ENCODE measurements around the gene ME1.
"Not testable (repeated sequence)": the region's sequence is repeated elsewhere in the genome, so short reads cannot be mapped to it uniquely, and the experiment has no call there.

ME1 gene

DNA sequence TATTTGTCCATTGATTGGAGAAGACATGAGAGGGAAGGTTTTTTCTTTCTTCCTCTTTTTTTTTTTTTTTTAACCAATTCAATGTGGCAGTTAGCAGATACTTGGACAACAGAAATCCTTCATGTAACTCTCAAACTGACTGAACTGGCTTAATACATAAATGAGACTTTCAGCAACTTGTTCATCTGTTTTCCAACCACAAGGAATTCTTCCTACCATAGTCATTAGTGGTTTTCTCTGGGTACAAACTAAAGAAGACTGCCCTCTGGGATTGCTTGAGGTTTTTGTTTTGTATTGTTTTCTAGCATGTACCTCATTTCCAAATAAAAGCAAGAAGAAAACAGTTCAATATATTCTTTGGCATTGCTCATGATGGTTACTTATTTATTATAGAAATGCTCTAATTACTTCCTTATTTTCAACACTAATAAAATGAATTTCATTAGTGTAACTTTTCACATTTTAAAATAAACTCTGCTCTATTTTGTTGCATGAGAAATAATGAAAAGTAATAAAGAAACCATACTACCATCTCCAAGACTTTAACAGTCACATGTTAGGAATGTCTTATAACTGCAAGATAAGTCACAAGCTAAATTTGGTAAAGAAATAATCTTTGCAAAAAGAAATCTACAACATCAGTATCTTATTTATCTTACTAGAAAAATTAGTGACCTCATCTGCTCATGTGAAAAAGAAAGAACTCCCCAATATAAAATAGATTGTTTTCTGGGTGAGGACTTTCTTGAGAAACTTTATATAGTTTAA, 52.0 kb downstream of the ME1 start:
- Histone ChIP-seq H3K27me3 (no peaks in the 10 kb centered on the region), H3K4me2 (no peak overlapping the region), H3K9ac (no peak overlapping the region), H3K27ac (no peak overlapping the region), H4K20me1 (no peaks in the 10 kb centered on the region), H3K4me1 (peaks cover 0 to 7% (median 0%) of the 10 kb centered on the region in 10 experiments; a peak in 3 of 20 replicates), H3K36me3 (no peaks in the 10 kb centered on the region), H3K9me3 (replicated peaks in 1 of 11) (no peaks in the 10 kb centered on the region), H3K4me3 (no peak overlapping the region)
- TF ChIP-seq Cebpa-rat (IDR thresholded peaks at IDR 0.05): no peak

DNA sequence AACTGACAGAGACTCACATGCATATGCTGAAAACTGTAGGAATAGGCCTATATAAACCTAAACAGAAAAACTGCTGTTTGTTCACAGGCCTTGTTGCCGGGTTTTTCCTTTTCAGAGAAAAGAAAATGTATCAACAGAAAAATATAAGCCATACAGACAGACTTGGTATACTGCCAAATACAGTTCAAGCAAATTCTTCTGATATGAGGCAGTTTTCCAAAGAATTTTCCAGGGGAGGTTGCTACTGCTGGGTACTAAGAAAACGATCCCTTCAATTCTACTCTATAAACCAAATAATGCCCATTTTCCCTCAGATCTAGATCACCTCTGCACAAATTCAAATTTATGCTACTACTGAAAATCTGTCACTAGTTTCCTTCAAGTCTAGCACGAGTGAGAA, 59.4 kb downstream of the ME1 start:
- no peak overlapping the region for H3K4me2 ChIP-seq
- H3K36me3 ChIP-seq: no peaks in the 10 kb centered on the region
- H3K4me3 ChIP-seq: no peak overlapping the region
- no peaks in the 10 kb centered on the region for H4K20me1 ChIP-seq
- H3K9ac ChIP-seq: no peak overlapping the region
- H3K27me3 ChIP-seq: no peaks in the 10 kb centered on the region
- H3K4me1 ChIP-seq: no peaks in the 10 kb centered on the region
- H3K9me3 ChIP-seq (replicated peaks in 1 of 11): no peaks in the 10 kb centered on the region
- H3K27ac ChIP-seq: no peak overlapping the region
- no peak for TF ChIP-seq Cebpa-rat (IDR thresholded peaks at IDR 0.05)

DNA sequence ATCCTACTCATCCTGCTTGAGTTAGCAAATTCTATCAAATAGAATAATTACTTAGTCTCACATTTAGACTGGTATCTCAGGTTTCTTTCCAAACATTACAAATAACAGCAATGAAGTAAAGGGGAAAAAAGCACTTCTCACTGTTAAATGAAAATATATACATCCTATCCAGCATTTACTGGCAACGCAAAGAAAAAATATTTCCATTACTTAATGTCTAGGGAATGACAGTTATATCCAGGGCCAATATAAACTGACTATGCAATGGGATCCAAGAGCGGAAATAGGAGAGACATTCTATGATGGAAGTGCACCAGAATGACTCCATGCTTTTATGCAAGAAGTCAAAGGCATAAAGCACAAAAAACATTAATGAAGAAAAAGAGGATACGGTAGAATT, 60.3 kb downstream of the ME1 start:
- no peaks in the 10 kb centered on the region for H3K36me3 ChIP-seq
- H3K4me3 ChIP-seq: no peak overlapping the region
- no peaks in the 10 kb centered on the region for H3K9me3 ChIP-seq (replicated peaks in 1 of 11)
- no peak overlapping the region for H3K4me2 ChIP-seq
- H3K9ac ChIP-seq: no peak overlapping the region
- H3K27ac ChIP-seq: no peak overlapping the region
- no peaks in the 10 kb centered on the region for H4K20me1 ChIP-seq
- H3K27me3 ChIP-seq: no peaks in the 10 kb centered on the region
- TF ChIP-seq Cebpa-rat (IDR thresholded peaks at IDR 0.05): no peak
- H3K4me1 ChIP-seq: no peaks in the 10 kb centered on the region

DNA sequence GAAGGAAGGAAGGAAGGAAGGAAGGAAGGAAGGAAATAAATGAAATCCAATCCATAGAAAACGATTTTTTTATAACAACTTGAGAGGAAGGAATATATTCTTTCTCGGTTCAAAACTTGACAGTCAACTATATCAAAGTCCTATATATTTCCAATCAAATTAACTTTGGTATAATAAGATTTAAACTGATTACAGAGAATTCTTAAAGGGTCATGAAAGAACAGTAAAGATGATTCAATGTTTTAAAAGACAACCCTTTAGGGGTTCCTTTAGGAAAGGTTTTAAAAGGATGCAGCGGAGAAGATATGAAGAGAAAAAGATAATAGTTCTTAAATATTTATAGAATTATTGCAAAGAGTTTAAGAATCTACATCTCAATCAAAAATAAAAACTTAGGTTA, 61.2 kb downstream of the ME1 start:
- Histone ChIP-seq H3K27me3 (no peaks in the 10 kb centered on the region), H3K4me3 (no peak overlapping the region), H3K9ac (no peak overlapping the region), H3K9me3 (replicated peaks in 1 of 11) (no peaks in the 10 kb centered on the region), H4K20me1 (no peaks in the 10 kb centered on the region), H3K27ac (no peak overlapping the region), H3K4me2 (no peak overlapping the region), H3K36me3 (no peaks in the 10 kb centered on the region), H3K4me1 (no peaks in the 10 kb centered on the region)
- TF ChIP-seq Cebpa-rat (IDR thresholded peaks at IDR 0.05): no peak

DNA sequence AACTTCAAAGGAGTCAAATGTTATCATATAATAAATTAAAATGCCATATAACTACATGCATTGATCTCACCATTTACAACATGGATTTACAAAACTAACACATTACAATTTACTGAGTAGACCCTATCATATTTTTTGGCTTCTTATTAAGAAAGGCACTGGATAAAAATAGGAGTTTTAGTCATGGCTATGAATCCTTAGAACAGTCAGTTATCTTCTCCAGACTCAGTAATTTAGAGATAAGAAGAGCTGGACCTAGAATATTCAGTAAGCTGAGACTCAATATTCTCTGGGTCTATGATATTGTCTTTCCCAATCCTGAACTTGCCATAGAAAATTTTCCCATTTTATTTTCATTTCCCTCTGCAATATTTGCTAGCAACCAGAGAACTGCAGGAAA, 62.3 kb downstream of the ME1 start:
- Histone ChIP-seq H3K4me3 (no peak overlapping the region), H3K36me3 (no peaks in the 10 kb centered on the region), H3K4me2 (no peak overlapping the region), H3K27me3 (no peaks in the 10 kb centered on the region), H4K20me1 (no peaks in the 10 kb centered on the region), H3K9me3 (replicated peaks in 1 of 11) (no peaks in the 10 kb centered on the region), H3K9ac (no peak overlapping the region), H3K4me1 (no peaks in the 10 kb centered on the region), H3K27ac (no peak overlapping the region)
- no peak for TF ChIP-seq Cebpa-rat (IDR thresholded peaks at IDR 0.05)

DNA sequence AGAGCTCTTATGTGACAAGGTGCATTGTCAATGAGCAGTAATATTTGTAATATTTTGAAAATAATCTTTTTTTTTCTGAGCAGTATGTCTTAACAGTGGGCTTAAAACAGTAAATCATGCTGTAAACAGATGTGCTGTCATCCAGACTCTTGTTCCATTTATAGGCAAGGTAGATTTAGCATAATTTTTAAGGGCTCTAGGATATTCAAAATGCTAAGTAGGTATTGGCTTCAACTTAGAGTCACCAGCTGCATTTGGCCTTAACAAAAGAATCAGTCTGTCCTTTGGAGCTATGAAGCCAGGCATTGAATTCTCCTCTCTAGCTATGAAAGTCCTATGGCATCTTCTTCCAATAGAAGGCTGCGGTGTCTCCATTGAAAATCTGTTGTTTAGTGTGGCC, 63.7 kb downstream of the ME1 start:
- no peak for TF ChIP-seq Cebpa-rat (IDR thresholded peaks at IDR 0.05)
- Histone ChIP-seq H3K27ac (no peak overlapping the region), H4K20me1 (no peaks in the 10 kb centered on the region), H3K9ac (no peak overlapping the region), H3K4me1 (0 out of 20 replicates have a peak, but pooled peaks cover 0 to 4% (median 0%) of the 10 kb centered on the region in 10 experiments), H3K9me3 (replicated peaks in 1 of 11) (no peaks in the 10 kb centered on the region), H3K27me3 (no peaks in the 10 kb centered on the region), H3K4me2 (no peak overlapping the region), H3K4me3 (no peak overlapping the region), H3K36me3 (no peaks in the 10 kb centered on the region)

DNA sequence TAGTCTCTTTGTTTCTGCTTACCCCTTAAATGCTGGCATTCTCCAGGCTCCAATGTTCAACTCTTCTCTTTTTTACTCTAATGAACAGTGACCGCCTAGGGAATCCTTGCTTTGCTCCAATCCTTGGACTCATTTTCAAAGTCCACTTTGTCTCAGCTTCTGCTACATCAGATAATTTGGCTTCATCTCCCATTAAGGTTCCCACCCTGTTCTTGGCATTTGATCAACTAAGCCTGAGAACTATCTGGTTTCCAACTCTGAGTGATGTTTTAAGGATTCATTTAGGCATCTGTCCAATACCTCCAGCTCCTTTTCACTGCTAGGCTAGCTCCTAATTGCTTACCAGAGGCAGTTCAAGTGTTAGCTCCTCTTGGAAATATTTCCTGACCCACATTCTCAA, 64.9 kb downstream of the ME1 start:
- Histone ChIP-seq H3K4me3 (no peak overlapping the region), H3K9me3 (replicated peaks in 1 of 11) (no peaks in the 10 kb centered on the region), H3K36me3 (no peaks in the 10 kb centered on the region), H4K20me1 (no peaks in the 10 kb centered on the region), H3K27ac (no peak overlapping the region), H3K4me2 (no peak overlapping the region), H3K9ac (no peak overlapping the region), H3K27me3 (no peaks in the 10 kb centered on the region), H3K4me1 (0 out of 20 replicates have a peak, but pooled peaks cover 0 to 4% (median 0%) of the 10 kb centered on the region in 10 experiments)
- TF ChIP-seq Cebpa-rat (IDR thresholded peaks at IDR 0.05): no peak

DNA sequence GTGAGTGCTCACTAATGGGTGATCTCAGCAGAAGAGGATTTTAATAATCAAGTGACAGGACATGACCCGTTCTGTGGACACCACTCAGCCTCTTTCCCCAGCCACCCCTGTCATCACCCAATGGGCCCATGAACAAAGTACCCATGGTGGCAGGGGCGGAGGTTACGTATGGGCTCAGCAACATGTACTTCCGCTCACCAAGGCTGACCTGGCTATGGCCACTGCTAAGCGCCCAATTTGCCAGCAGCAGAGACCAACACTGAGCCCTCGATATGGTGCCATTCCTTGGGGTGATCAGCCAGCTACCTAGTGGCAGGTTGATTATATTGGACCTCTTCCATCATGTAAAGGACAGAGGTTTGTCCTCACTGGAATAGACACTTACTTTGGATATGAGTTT, 68.5 kb downstream of the ME1 start:
- H3K4me2 ChIP-seq; H3K9me3 ChIP-seq (replicated peaks in 1 of 11); H3K27me3 ChIP-seq; H3K36me3 ChIP-seq; H3K27ac ChIP-seq; H3K9ac ChIP-seq; H3K4me1 ChIP-seq; H3K4me3 ChIP-seq; H4K20me1 ChIP-seq: not testable (repeated sequence)

DNA sequence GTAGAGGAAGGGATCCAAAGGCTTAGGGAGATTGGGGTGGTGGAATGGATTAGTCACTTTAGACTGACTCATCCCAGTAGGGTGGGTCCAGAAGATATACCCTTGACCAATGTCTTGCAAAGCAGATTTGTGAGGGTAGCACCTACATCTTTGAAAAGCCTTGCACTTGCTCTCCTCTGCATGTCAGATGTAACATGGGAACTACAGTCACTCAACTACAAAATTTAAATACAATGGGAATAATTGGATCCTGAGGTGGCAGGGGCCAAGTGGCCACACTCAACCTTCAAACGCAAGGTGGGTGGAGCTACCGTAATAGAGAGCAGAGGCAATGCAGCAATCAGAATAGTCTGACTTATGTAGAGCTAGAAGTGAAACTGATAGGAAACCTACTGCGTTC, 71.2 kb downstream of the ME1 start:
- Histone ChIP-seq H3K4me2 (no peak overlapping the region), H3K36me3 (no peaks in the 10 kb centered on the region), H4K20me1 (no peaks in the 10 kb centered on the region), H3K9ac (no peak overlapping the region), H3K9me3 (replicated peaks in 1 of 11) (peaks cover 0 to 6% (median 0%) of the 10 kb centered on the region in 11 experiments; a peak in 2 of 22 replicates), H3K4me1 (0 out of 20 replicates have a peak, but pooled peaks cover 0 to 4% (median 0%) of the 10 kb centered on the region in 10 experiments), H3K27me3 (no peaks in the 10 kb centered on the region), H3K4me3 (no peak overlapping the region), H3K27ac (no peak overlapping the region)
- TF ChIP-seq Cebpa-rat (IDR thresholded peaks at IDR 0.05): no peak

DNA sequence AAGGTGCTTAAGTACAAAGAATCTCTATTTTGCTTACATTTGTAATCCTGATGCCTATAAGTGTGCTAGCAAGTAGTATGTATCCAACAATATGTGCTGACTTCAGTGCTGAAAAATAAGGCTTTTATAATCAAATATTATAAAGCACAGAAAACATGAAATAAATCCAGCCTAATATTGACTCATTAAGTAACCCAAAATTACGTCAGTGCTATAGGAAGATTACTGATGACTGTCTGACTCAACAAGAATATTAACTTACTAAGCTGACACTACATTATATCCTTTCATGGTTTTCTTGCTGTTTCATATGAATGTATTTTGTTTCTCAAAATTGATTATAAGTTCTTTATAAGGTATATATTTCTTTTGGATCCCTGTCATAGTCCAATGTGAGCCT, 76.1 kb downstream of the ME1 start:
- Histone ChIP-seq H3K36me3 (no peaks in the 10 kb centered on the region), H3K9me3 (replicated peaks in 1 of 11) (peaks cover 0 to 4% (median 0%) of the 10 kb centered on the region in 11 experiments; a peak in 2 of 22 replicates), H3K9ac (no peak overlapping the region), H3K4me2 (no peak overlapping the region), H4K20me1 (no peaks in the 10 kb centered on the region), H3K4me3 (no peak overlapping the region), H3K27me3 (no peaks in the 10 kb centered on the region), H3K4me1 (no peaks in the 10 kb centered on the region), H3K27ac (no peak overlapping the region)
- no peak for TF ChIP-seq Cebpa-rat (IDR thresholded peaks at IDR 0.05)
